B cell (primary cell): ENCODE measurements around the gene RAD51B. TPM values are rescaled to one million over a fixed set of nuclear protein-coding genes. Genes with fewer than 3 reads are reported as not detected.

Experiments
- ATAC-seq: fragments of 200-7000 bp; cut with Tn5 transposase; one replicate; pipeline ENCODE4 v1.10.0; 2021; ENCODE audit warnings: low read depth, mild to moderate bottlenecking, moderate number of reproducible peaks, moderate library complexity
- CTCF ChIA-PET: fragments of 350-600 bp; sonication (Branson Sonifier 250); formaldehyde crosslinking; loops from one replicate; lab custom pipeline; 2021; ENCODE audit warnings: antibody characterized with exemption, inconsistent platforms; lab: Charles Lee
- POLR2A ChIA-PET: fragments of 350-600 bp; sonication (Branson Sonifier 250); formaldehyde crosslinking; loops from one replicate; lab custom pipeline; 2021; ENCODE audit warnings: antibody characterized with exemption; lab: Charles Lee
- DNase-seq: peaks from one replicate; pipeline ENCODE4 v3.0.0; 2013
- H2AFZ ChIP-seq: 2 replicates; pipeline ENCODE4 v1.6.1; 2012; ENCODE audit warnings: mild to moderate bottlenecking, low read depth, low read length; ENCODE audit not compliant: insufficient read depth, poor library complexity, severe bottlenecking
- H3K27ac ChIP-seq, 2 donors: 1 replicate in 1 of 2; 2 replicates in 1 of 2; pipeline ENCODE4 v1.5.1; 2012 to 2013; ENCODE audit warnings: low read length in 2 of 2, mild to moderate bottlenecking in 2 of 2, moderate library complexity in 1 of 2
- H3K27me3 ChIP-seq, 4 experiments: fragments of 200-600 bp in 1 of 4; sonication (generic) in 1 of 4; replicated peaks in 1 of 4; 1 replicate in 2 of 4; 2 replicates in 2 of 4; pipeline versions ENCODE4 v1.6.1 to v1.7.0; 2013 to 2016; ENCODE audit warnings: low read length in 3 of 4, mild to moderate bottlenecking in 2 of 4, mixed read lengths in 1 of 4, moderate library complexity in 1 of 4; ENCODE audit not compliant: insufficient read depth in 4 of 4, control insufficient read depth in 3 of 4; ENCODE audit errors: control extremely low read depth in 1 of 4
- H3K36me3 ChIP-seq, 2 experiments: replicated peaks in 1 of 2; 1 replicate in 1 of 2; 2 replicates in 1 of 2; pipeline versions ENCODE4 v1.6.1 to v1.7.1; 2013; ENCODE audit warnings: low read length in 1 of 2; ENCODE audit not compliant: insufficient read depth in 2 of 2, control insufficient read depth in 1 of 2; ENCODE audit errors: control extremely low read depth in 1 of 2, extremely low read depth in 1 of 2
- H3K4me1 ChIP-seq, 2 donors: fragments of 200-600 bp in 1 of 2; sonication (generic) in 1 of 2; 1 replicate in 1 of 2; 2 replicates in 1 of 2; pipeline versions ENCODE4 v1.5.1 to v1.6.1; 2013 to 2017; ENCODE audit warnings: low read length in 2 of 2; ENCODE audit not compliant: control insufficient read depth in 2 of 2, insufficient read depth in 2 of 2
- H3K4me2 ChIP-seq: replicated peaks from 2 replicates; pipeline ENCODE3; 2012; ENCODE audit warnings: mild to moderate bottlenecking, low read depth, low read length; ENCODE audit not compliant: poor library complexity, severe bottlenecking
- H3K4me3 ChIP-seq, 5 experiments: fragments of 200-600 bp in 1 of 5; sonication (generic) in 1 of 5; 1 replicate in 3 of 5; 2 replicates in 2 of 5; pipeline versions ENCODE4 v1.5.1 to v1.7.0; 2011 to 2016; ENCODE audit warnings: low read length in 4 of 5, mild to moderate bottlenecking in 4 of 5, low read depth in 2 of 5, control low read depth in 1 of 5, moderate library complexity in 1 of 5; ENCODE audit not compliant: insufficient read depth in 1 of 5; ENCODE audit errors: control extremely low read depth in 1 of 5, extremely low read depth in 1 of 5
- H3K79me2 ChIP-seq: fragments of 200-600 bp; sonication (generic); one replicate; pipeline ENCODE4 v1.6.0; 2016; ENCODE audit warnings: low read length; ENCODE audit not compliant: control insufficient read depth, insufficient read depth
- H3K9ac ChIP-seq: fragments of 200-600 bp; sonication (generic); 2 replicates; pipeline ENCODE4 v1.6.1; 2017; ENCODE audit warnings: mild to moderate bottlenecking, low read length, moderate library complexity
- H3K9me3 ChIP-seq, 3 donors: one replicate each; pipeline versions ENCODE4 v1.6.1 to v1.7.1; 2013; ENCODE audit warnings: low read length in 2 of 3; ENCODE audit not compliant: control insufficient read depth in 2 of 3, insufficient read depth in 1 of 3; ENCODE audit errors: control extremely low read depth in 1 of 3
- H4K20me1 ChIP-seq: 2 replicates; pipeline ENCODE4 v1.6.0; 2012; ENCODE audit warnings: mild to moderate bottlenecking, low read length; ENCODE audit not compliant: insufficient read depth, control insufficient read depth, poor library complexity, severe bottlenecking
- H3K27ac Mint-ChIP-seq: one replicate; pipeline ENCODE4 v1.8.0; 2021; ENCODE audit warnings: mixed read lengths
- H3K27me3 Mint-ChIP-seq: one replicate; pipeline ENCODE4 v1.8.0; 2021; ENCODE audit warnings: mixed read lengths
- H3K4me1 Mint-ChIP-seq: one replicate; pipeline ENCODE4 v1.8.0; 2021; ENCODE audit warnings: mixed read lengths
- H3K4me3 Mint-ChIP-seq: one replicate; pipeline ENCODE4 v1.8.0; 2021; ENCODE audit warnings: mixed read lengths
- H3K9me3 Mint-ChIP-seq: one replicate; pipeline ENCODE4 v1.8.0; 2022; ENCODE audit warnings: mixed read lengths; ENCODE audit not compliant: insufficient read depth
- EZH2 ChIP-seq: IDR thresholded peaks from 2 replicates; pipeline ENCODE4 v1.6.1; 2012; ENCODE audit warnings: borderline replicate concordance, low read depth, mild to moderate bottlenecking, moderate library complexity, low read length; ENCODE audit not compliant: insufficient read depth, poor library complexity, severe bottlenecking
- WGBS: methylation state at CpG from one replicate; pipeline ENCODE4 v1.1.5; 2013; ENCODE audit warnings: missing lambda C conversion rate; ENCODE audit not compliant: insufficient coverage; 5-methylcytosine and 5-hydroxymethylcytosine counted together
- intact Hi-C: fragments of 100-400 bp; cut with micrococcal nuclease; formaldehyde crosslinking; loops from one replicate; pipeline ENCODE4 v1.10.0; 2022
- polyA plus RNA-seq: library from polyadenylated mRNA; depleted of rRNA; stranded (reverse); fragments of >200 nt; gene quantifications from 2 replicates; pipeline ENCODE4 v1.2.3, GENCODE V29; 2012
- total RNA-seq, 2 donors: library from RNA; stranded (reverse); fragments of 120-200 nt in 1 of 2; gene quantifications; 1 replicate in 1 of 2; 2 replicates in 1 of 2; pipeline versions ENCODE4 v1.2.3 to v1.2.4, GENCODE V29; 2013 to 2022
- TF ChIP-seq, protein P1 (sequence below): fragments of 200-600 bp; IDR thresholded peaks from one replicate; pipeline ENCODE4 v1.8.0; 2022; ENCODE audit warnings: antibody characterized with exemption, mild to moderate bottlenecking

The RAD51B gene
- total and polyA plus RNA-seq, 2 donors (not counting 1 experiment from before 2014, with no cell fraction given): 6.5 to 60.6 TPM

DNA sequence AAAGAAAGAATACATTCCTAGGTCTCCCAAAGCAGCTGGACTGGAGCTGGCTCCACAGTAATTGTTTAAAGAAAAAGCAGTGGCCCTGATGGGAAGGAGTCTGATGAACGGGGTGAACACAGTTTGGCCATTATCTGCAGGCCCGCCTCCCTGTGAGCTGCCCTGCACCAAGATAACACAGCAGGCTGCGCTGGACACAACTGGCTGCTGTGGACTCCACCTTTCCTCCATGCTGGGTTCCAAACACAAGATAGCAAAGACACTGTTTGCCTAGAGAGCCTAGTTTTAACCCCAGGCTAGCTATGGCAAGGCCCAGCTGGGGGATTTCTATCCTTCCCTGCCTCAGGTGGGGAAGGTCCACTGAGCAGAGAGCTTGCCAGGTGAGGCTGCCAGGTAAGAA, 938.7 kb downstream of the RAD51B start:
- Histone ChIP-seq H3K27ac (no peak overlapping the region), H3K4me3 (no peak overlapping the region), H3K36me3 (no peaks in the 10 kb centered on the region), H3K79me2 (no peaks in the 10 kb centered on the region), H3K9me3 (no peaks in the 10 kb centered on the region), H3K27me3 (no peaks in the 10 kb centered on the region), H3K4me1 (peaks cover 27% of the 10 kb centered on the region in 2 donors), H3K9ac (no peak overlapping the region), H4K20me1 (no peaks in the 10 kb centered on the region), H3K4me2 (no peak overlapping the region), H2AFZ (no peak overlapping the region)
- ATAC-seq (no peak), DNase-seq (no peak)
- Mint-ChIP-seq H3K27me3 (no peaks in the 10 kb centered on the region), H3K4me1 (peaks cover 23% of the 10 kb centered on the region), H3K27ac (no peak overlapping the region), H3K4me3 (no peak overlapping the region), H3K9me3 (no peaks in the 10 kb centered on the region)
- ChIA-PET CTCF (interaction anchor here (0.5 to 1.5 kb wide), 3 partner anchors 25 to 42 kb away, joined by 3 to 4 read pairs (median 4); no protein-coding TSS in a partner anchor), POLR2A (interaction anchor here (1.0 to 1.4 kb wide), 3 partner anchors 35 to 335 kb away, joined by 3 to 4 read pairs (median 3); partner anchors contain the start of gene ZFP36L1)
- TF ChIP-seq, protein P1, sequence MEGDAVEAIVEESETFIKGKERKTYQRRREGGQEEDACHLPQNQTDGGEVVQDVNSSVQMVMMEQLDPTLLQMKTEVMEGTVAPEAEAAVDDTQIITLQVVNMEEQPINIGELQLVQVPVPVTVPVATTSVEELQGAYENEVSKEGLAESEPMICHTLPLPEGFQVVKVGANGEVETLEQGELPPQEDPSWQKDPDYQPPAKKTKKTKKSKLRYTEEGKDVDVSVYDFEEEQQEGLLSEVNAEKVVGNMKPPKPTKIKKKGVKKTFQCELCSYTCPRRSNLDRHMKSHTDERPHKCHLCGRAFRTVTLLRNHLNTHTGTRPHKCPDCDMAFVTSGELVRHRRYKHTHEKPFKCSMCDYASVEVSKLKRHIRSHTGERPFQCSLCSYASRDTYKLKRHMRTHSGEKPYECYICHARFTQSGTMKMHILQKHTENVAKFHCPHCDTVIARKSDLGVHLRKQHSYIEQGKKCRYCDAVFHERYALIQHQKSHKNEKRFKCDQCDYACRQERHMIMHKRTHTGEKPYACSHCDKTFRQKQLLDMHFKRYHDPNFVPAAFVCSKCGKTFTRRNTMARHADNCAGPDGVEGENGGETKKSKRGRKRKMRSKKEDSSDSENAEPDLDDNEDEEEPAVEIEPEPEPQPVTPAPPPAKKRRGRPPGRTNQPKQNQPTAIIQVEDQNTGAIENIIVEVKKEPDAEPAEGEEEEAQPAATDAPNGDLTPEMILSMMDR: no peak
- no peak for TF ChIP-seq EZH2
- WGBS: 100% methylated on average over 3 of the region's 3 CpGs
- intact Hi-C loops: no loop called here

DNA sequence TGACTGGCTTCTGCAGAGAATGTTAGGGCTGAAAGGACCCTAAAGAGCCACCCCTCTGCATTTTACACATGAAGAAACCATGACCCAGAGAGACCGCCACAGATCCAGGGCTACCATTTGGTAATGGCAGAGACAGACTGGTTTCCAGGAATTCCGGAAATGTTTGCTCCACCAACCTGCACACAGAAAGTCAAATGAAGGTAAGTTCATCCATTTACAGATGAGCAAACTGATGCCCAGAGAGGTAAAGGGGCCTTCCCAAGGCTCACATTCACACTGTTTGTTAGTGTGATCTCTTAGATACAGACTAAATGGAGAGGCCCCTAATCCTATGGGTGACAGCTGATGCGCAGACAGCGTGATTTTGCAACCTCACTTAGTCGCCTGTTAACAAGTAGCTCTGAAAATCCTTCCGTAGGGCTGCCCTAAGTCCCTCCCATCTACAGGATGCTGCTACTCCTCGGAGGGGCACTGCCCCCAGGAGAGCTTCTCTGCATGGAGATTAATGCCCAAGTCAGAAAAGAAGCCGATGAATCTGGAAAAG, 939.5 kb downstream of the RAD51B start:
- Histone ChIP-seq H3K4me2 (no peak overlapping the region), H2AFZ (no peak overlapping the region), H3K36me3 (no peaks in the 10 kb centered on the region), H4K20me1 (no peaks in the 10 kb centered on the region), H3K27me3 (no peaks in the 10 kb centered on the region), H3K4me1 (peaks cover 27% of the 10 kb centered on the region in 2 donors), H3K4me3 (no peak overlapping the region), H3K9ac (no peak overlapping the region), H3K27ac (no peak overlapping the region), H3K9me3 (no peaks in the 10 kb centered on the region), H3K79me2 (no peaks in the 10 kb centered on the region)
- H3K27ac Mint-ChIP-seq: no peak overlapping the region
- intact Hi-C loops: no loop called here
- DNase-seq: no peak
- H3K9me3 Mint-ChIP-seq: no peaks in the 10 kb centered on the region
- ChIA-PET CTCF (interaction anchor here (0.5 to 1.5 kb wide), 3 partner anchors 24 to 43 kb away, joined by 3 to 4 read pairs (median 4); no protein-coding TSS in a partner anchor), POLR2A (no interaction called here)
- H3K4me1 Mint-ChIP-seq: peaks cover 23% of the 10 kb centered on the region
- no peaks in the 10 kb centered on the region for H3K27me3 Mint-ChIP-seq
- 93% methylated on average over 5 of the region's 8 CpGs for WGBS
- no peak for TF ChIP-seq EZH2
- TF ChIP-seq, protein P1: no peak
- no peak for ATAC-seq
- H3K4me3 Mint-ChIP-seq: no peak overlapping the region
